ENCODE results near the gene CCDC68. TPM values are rescaled to one million over a fixed set of nuclear protein-coding genes. Genes with fewer than 3 reads are reported as not detected.

The CCDC68 gene
- total and polyA plus RNA-seq, 2 of the 8 experiments (the other 6 are each of a cell fraction or from before 2014, with no cell fraction given), result 0.06 to 0.80 TPM

DNA sequence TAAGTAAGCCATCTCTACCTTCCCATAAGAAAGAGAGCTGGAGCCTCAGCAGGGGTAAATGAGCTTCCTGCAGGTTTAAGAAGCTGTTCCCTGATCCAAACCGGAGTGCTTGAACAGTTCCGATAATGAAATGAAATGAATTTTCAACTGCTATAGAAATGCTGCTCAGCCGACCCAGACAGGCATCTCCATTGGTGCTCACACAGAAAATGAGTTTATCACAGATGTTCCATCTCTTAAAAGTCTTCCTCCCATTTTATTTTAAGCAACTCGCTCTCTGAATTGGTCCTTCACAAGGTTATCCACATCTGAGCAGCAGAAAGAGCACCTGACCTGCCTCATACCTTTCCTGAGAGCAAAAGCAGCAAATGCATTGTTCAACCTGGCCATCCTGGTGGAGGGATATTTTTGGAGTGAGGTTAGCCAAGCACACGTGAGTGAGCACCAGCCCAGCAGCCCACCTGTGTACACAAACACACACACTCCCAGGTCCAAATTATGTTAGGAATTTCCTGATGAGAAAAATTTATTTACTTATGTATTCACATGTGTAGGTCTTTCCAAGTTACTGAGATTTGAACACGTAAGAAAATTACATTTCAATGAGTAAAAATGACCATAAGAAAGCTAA is 42.2 kb upstream of the CCDC68 start:
- H2BK15ac ChIP-seq (ENCODE audit: low read length), result no peak overlapping the region
- DNase-seq (ENCODE audit: low read depth in 1 of 2, low spot score in 2 of 2) (no peak), FAIRE-seq (no peak)
- no peaks in the 10 kb centered on the region for H3K79me2 ChIP-seq (ENCODE audit: control insufficient read depth in 1 of 2, insufficient read depth in 2 of 2, low read length in 2 of 2)
- no peak overlapping the region for H2BK20ac ChIP-seq (ENCODE audit: low read length)
- H4K91ac ChIP-seq (replicated peaks; ENCODE audit: insufficient read length, low read length), result no peak overlapping the region
- H3K23me2 ChIP-seq (ENCODE audit: low read depth, low read length), result no peaks in the 10 kb centered on the region
- H3K4ac ChIP-seq (replicated peaks; ENCODE audit: insufficient read length, low read depth, low read length), result no peak overlapping the region
- no peak overlapping the region for H2AK5ac ChIP-seq (ENCODE audit: low read depth, low read length)
- H3K4me2 ChIP-seq (ENCODE audit: insufficient read depth in 1 of 2, low read depth in 2 of 2, low read length in 2 of 2), result 0 out of 4 replicates have a peak overlapping the region, but pooled peaks of 1 of the 2 experiments have one; percentile 11
- no peaks in the 10 kb centered on the region for H3K79me1 ChIP-seq (ENCODE audit: low read depth, low read length)
- H3K36me3 ChIP-seq (ENCODE audit: control insufficient read depth in 2 of 4, insufficient read depth in 4 of 4, low read length in 3 of 4), result no peaks in the 10 kb centered on the region
- H4K5ac ChIP-seq (ENCODE audit: insufficient read length, low read depth, low read length), result no peak overlapping the region
- H3K14ac ChIP-seq (ENCODE audit: insufficient read length), result no peak overlapping the region
- no peak overlapping the region for H3K23ac ChIP-seq (ENCODE audit: insufficient read length)
- H3K56ac ChIP-seq (replicated peaks; ENCODE audit: insufficient read length, low read depth, low read length), result no peak overlapping the region
- no peak overlapping the region for H3K27ac ChIP-seq (ENCODE audit: low read depth, low read length)
- no peak overlapping the region for H2BK120ac ChIP-seq (replicated peaks; ENCODE audit: low read depth, low read length)
- POLR2A ChIA-PET (ENCODE audit: partially characterized antibody), result no interaction called here
- no peak overlapping the region for H2BK5ac ChIP-seq (ENCODE audit: low read depth, low read length)
- no peaks in the 10 kb centered on the region for H3K9me3 ChIP-seq (ENCODE audit: insufficient read depth in 2 of 2, low read depth in 1 of 2, low read length in 1 of 2)
- H4K20me1 ChIP-seq (replicated peaks in 1 of 2; ENCODE audit: control insufficient read depth in 1 of 2, insufficient read depth in 2 of 2, low read length in 2 of 2), result no peaks in the 10 kb centered on the region
- no peak overlapping the region for H3K4me3 ChIP-seq (ENCODE audit: extremely low read depth in 1 of 4, insufficient read depth in 2 of 4, low read depth in 3 of 4, low read length in 4 of 4)
- H3K27me3 ChIP-seq (replicated peaks in 1 of 4; ENCODE audit: control insufficient read depth in 3 of 4, extremely low read depth in 1 of 4, insufficient read depth in 3 of 4, low read length in 3 of 4), result no peaks in the 10 kb centered on the region
- no peaks in the 10 kb centered on the region for H3K4me1 ChIP-seq (replicated peaks in 1 of 4; ENCODE audit: control insufficient read depth in 3 of 4, insufficient read depth in 4 of 4, low read length in 3 of 4)
- CTCF ChIA-PET (ENCODE audit: partially characterized antibody), result interaction anchor here (1.7 kb wide), 1 partner anchor 49 kb away, joined by 4 read pairs; no protein-coding TSS in a partner anchor
- 73% methylated on average over 6 of the region's 6 CpGs; no CpG with 5 or more reads in 1 of the 2 experiments for WGBS, 2 experiments (ENCODE audit: extremely low coverage in 1 of 2, insufficient coverage in 1 of 2, insufficient read length in 1 of 2, insufficient replicate concordance in 2 of 2, low coverage in 1 of 2, low lambda C conversion rate in 2 of 2, missing lambda C conversion rate in 1 of 2)
- no peak overlapping the region for H3K9ac ChIP-seq (replicated peaks in 1 of 4; ENCODE audit: extremely low read depth in 1 of 4, low read depth in 3 of 4, low read length in 3 of 4)
- H4K8ac ChIP-seq (ENCODE audit: extremely low read depth, insufficient read depth, low read length), result no peak overlapping the region
- no peak overlapping the region for H2BK12ac ChIP-seq (ENCODE audit: low read depth, low read length)
- H3K18ac ChIP-seq (ENCODE audit: extremely low read depth, low read length), result no peak overlapping the region
- peak overlapping the region; percentile 27; the same call in 1 of the 2 replicates for H2AFZ ChIP-seq (ENCODE audit: low read length)
- TF ChIP-seq JUN (IDR thresholded peaks at IDR 0.05; ENCODE audit: low read depth, low read length) (no peak), POU5F1 (IDR thresholded peaks at IDR 0.05; ENCODE audit: low read depth, low read length) (no peak), SIX5 (IDR thresholded peaks at IDR 0.05; ENCODE audit: low read depth, low read length) (no peak), ZNF274 (IDR thresholded peaks at IDR 0.05; ENCODE audit: borderline replicate concordance, extremely low read depth, low read length) (no peak), SIRT6 (IDR thresholded peaks at IDR 0.05; ENCODE audit: low read length) (no peak), CHD1 (IDR thresholded peaks at IDR 0.05; ENCODE audit: low read depth, low read length) (no peak), CEBPB (IDR thresholded peaks at IDR 0.05; ENCODE audit: low read depth, low read length) (no peak), SUZ12 (IDR thresholded peaks at IDR 0.05; ENCODE audit: low read length) (no peak), HDAC2 (IDR thresholded peaks at IDR 0.05; ENCODE audit: borderline replicate concordance in 1 of 2, low read depth in 2 of 2, low read length in 2 of 2) (no peak)
- TF ChIP-seq, protein P1, sequence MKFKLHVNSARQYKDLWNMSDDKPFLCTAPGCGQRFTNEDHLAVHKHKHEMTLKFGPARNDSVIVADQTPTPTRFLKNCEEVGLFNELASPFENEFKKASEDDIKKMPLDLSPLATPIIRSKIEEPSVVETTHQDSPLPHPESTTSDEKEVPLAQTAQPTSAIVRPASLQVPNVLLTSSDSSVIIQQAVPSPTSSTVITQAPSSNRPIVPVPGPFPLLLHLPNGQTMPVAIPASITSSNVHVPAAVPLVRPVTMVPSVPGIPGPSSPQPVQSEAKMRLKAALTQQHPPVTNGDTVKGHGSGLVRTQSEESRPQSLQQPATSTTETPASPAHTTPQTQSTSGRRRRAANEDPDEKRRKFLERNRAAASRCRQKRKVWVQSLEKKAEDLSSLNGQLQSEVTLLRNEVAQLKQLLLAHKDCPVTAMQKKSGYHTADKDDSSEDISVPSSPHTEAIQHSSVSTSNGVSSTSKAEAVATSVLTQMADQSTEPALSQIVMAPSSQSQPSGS (IDR thresholded peaks at IDR 0.05; ENCODE audit: low read length), result no peak
- TF ChIP-seq, protein P2, sequence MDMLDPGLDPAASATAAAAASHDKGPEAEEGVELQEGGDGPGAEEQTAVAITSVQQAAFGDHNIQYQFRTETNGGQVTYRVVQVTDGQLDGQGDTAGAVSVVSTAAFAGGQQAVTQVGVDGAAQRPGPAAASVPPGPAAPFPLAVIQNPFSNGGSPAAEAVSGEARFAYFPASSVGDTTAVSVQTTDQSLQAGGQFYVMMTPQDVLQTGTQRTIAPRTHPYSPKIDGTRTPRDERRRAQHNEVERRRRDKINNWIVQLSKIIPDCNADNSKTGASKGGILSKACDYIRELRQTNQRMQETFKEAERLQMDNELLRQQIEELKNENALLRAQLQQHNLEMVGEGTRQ (IDR thresholded peaks at IDR 0.05; ENCODE audit: low read length), result no peak

Measured in H1 (cell line).